Testis (tissue), 3 donors: ENCODE data around the gene TLN1. TPM values are rescaled to one million over a fixed set of nuclear protein-coding genes. Genes with fewer than 3 reads are reported as not detected.

Experiments used
- DNase-seq: peaks from one replicate; pipeline ENCODE4 v3.0.0-alpha.2; 2019
- H3K27ac ChIP-seq, 2 donors: fragments of 200-600 bp; sonication (generic); one replicate each; pipeline ENCODE4 v1.5.1; 2019
- H3K27me3 ChIP-seq: fragments of 200-600 bp; sonication (generic); one replicate; pipeline ENCODE4 v1.5.1; 2019
- H3K36me3 ChIP-seq: fragments of 200-600 bp; sonication (generic); one replicate; pipeline ENCODE4 v1.5.1; 2017; ENCODE audit warnings: low read depth; ENCODE audit errors: missing control alignments
- H3K4me1 ChIP-seq: fragments of 200-600 bp; sonication (generic); one replicate; pipeline ENCODE4 v1.5.1; 2019
- H3K4me3 ChIP-seq, 2 donors: fragments of 200-600 bp; sonication (generic); one replicate each; pipeline ENCODE4 v1.5.1; 2017 to 2019
- H3K9me3 ChIP-seq: fragments of 200-600 bp; sonication (generic); one replicate; pipeline ENCODE4 v1.5.1; 2017
- CTCF ChIP-seq, 3 experiments: fragments of 450-650 bp in 2 of 3; fragments of 200-600 bp in 1 of 3; sonication (generic) in 1 of 3; IDR thresholded peaks; one replicate each; pipeline ENCODE4 v1.5.1; 2016 to 2019; ENCODE audit warnings: antibody characterized with exemption in 3 of 3, mild to moderate bottlenecking in 2 of 3, moderate library complexity in 1 of 3
- POLR2A ChIP-seq: fragments of 450-650 bp; IDR thresholded peaks from one replicate; pipeline ENCODE4 v1.6.1; 2017; ENCODE audit warnings: antibody characterized with exemption, mild to moderate bottlenecking, moderate library complexity
- WGBS, 2 donors: methylation state at CpG; one replicate each; pipeline ENCODE4 v1.1.5; 2018; 5-methylcytosine and 5-hydroxymethylcytosine counted together
- intact Hi-C: fragments of 100-400 bp; cut with DNase I; formaldehyde crosslinking; loops from one replicate; pipeline ENCODE4 v1.15.1; 2023; ENCODE audit warnings: low total_unique reads
- polyA plus RNA-seq: library from polyadenylated mRNA; stranded (reverse); fragments of 350-450 nt; fragmentation: Illumina TruSeq; extraction: RNeasy Lipid Tissue Mini Kit (QIAGEN cat#74804); gene quantifications from one replicate; pipeline ENCODE4 v1.2.3, GENCODE V29; 2014; ENCODE audit warnings: low read depth, low replicate concordance; ENCODE audit not compliant: insufficient read depth
- total RNA-seq, 2 donors: library from RNA; depleted of rRNA; stranded (reverse); fragments of >200 nt; gene quantifications; one replicate each; pipeline ENCODE4 v1.2.3, GENCODE V29; 2016

The TLN1 gene
- total and polyA plus RNA-seq, 3 donors from 2014 or later = 134 to 201 (median 171) TPM

GRCh38 chr9:35703906-35704672 lies 27.9 kb downstream of the TLN1 start:
- 91% methylated on average over 21 to 26 of the region's 26 CpGs for WGBS, 2 donors
- no peak for DNase-seq
- peaks cover 4% of the 10 kb centered on the region for H3K4me1 ChIP-seq
- no peaks in the 10 kb centered on the region for H3K27me3 ChIP-seq
- TF ChIP-seq POLR2A (no peak), CTCF (IDR thresholded peaks at IDR 0.05) (no peak)
- no peaks in the 10 kb centered on the region for H3K9me3 ChIP-seq
- H3K4me3 ChIP-seq = no peak overlapping the region
- no peak overlapping the region for H3K27ac ChIP-seq
- intact Hi-C loops = no loop called here
- H3K36me3 ChIP-seq = no peaks in the 10 kb centered on the region

GRCh38 chr9:35702696-35703095 lies 29.3 kb downstream of the TLN1 start:
- TF ChIP-seq CTCF (IDR thresholded peaks at IDR 0.05) = no peak
- TF ChIP-seq POLR2A = no peak
- Histone ChIP-seq H3K4me1 (peaks cover 4% of the 10 kb centered on the region), H3K27me3 (no peaks in the 10 kb centered on the region), H3K27ac (no peak overlapping the region), H3K36me3 (no peaks in the 10 kb centered on the region), H3K9me3 (no peaks in the 10 kb centered on the region), H3K4me3 (no peak overlapping the region)
- intact Hi-C loops = no loop called here
- DNase-seq = no peak
- WGBS, 2 donors = 90 to 100% methylated on average over 7 of the region's 7 CpGs

GRCh38 chr9:35700942-35701341 lies 31.1 kb downstream of the TLN1 start:
- no peak for TF ChIP-seq POLR2A
- TF ChIP-seq CTCF (IDR thresholded peaks at IDR 0.05) = no peak
- no peak overlapping the region for H3K27ac ChIP-seq
- no peaks in the 10 kb centered on the region for H3K36me3 ChIP-seq
- no peak overlapping the region for H3K4me3 ChIP-seq
- DNase-seq = no peak
- H3K4me1 ChIP-seq = peaks cover 4% of the 10 kb centered on the region
- no peaks in the 10 kb centered on the region for H3K9me3 ChIP-seq
- intact Hi-C loops = no loop called here
- H3K27me3 ChIP-seq = no peaks in the 10 kb centered on the region

- Histone ChIP-seq H3K27me3 (no peaks in the 10 kb centered on the region), H3K36me3 (no peaks in the 10 kb centered on the region), H3K9me3 (no peaks in the 10 kb centered on the region), H3K4me3 (no peak overlapping the region), H3K4me1 (peaks cover 4% of the 10 kb centered on the region), H3K27ac (no peak overlapping the region)
- WGBS, 2 donors = 51 to 72% methylated on average over 11 of the region's 11 CpGs
- intact Hi-C loops = no loop called here
- TF ChIP-seq POLR2A = no peak
- TF ChIP-seq CTCF (IDR thresholded peaks at IDR 0.05) = no peak
- DNase-seq = no peak
Measured at GRCh38 chr9:35700031-35700430, 32.0 kb downstream of the TLN1 start.

GRCh38 chr9:35698231-35698630 lies 33.8 kb downstream of the TLN1 start:
- Histone ChIP-seq H3K36me3 (no peaks in the 10 kb centered on the region), H3K4me1 (peaks cover 8% of the 10 kb centered on the region), H3K9me3 (no peaks in the 10 kb centered on the region), H3K4me3 (no peak overlapping the region), H3K27ac (no peak overlapping the region), H3K27me3 (no peaks in the 10 kb centered on the region)
- no peak for DNase-seq
- WGBS, 2 donors = 86 to 88% methylated on average over 4 to 5 of the region's 5 CpGs
- TF ChIP-seq CTCF (IDR thresholded peaks at IDR 0.05) = no peak
- no peak for TF ChIP-seq POLR2A
- intact Hi-C loops = no loop called here
